Gastrocnemius medialis (tissue), 4 donors: Measurements from ENCODE around the gene LMX1A.

Source experiments
- POLR2A ChIP-seq, 2 donors: fragments of 450-650 bp; IDR thresholded peaks; one replicate each; pipeline ENCODE4 v1.6.1; 2017; ENCODE audit warnings: antibody characterized with exemption in 2 of 2, mild to moderate bottlenecking in 2 of 2, moderate library complexity in 2 of 2
- TF ChIP-seq, protein P1 (sequence below), 5 experiments: fragments of 450-650 bp in 3 of 5; fragments of 200-600 bp in 2 of 5; sonication (generic) in 2 of 5; IDR thresholded peaks in 4 of 5; conservative IDR thresholded peaks in 1 of 5; 1 replicate in 4 of 5; 2 replicates in 1 of 5; pipeline ENCODE4 v1.5.1; 2016 to 2019; ENCODE audit warnings: antibody characterized with exemption in 5 of 5, mild to moderate bottlenecking in 3 of 5, moderate library complexity in 3 of 5

GRCh38 chr1:165376811-165377311, 20.3 kb upstream of the LMX1A start:
- TF ChIP-seq POLR2A (IDR thresholded peaks at IDR 0.05) = no peak
- TF ChIP-seq, protein P1, sequence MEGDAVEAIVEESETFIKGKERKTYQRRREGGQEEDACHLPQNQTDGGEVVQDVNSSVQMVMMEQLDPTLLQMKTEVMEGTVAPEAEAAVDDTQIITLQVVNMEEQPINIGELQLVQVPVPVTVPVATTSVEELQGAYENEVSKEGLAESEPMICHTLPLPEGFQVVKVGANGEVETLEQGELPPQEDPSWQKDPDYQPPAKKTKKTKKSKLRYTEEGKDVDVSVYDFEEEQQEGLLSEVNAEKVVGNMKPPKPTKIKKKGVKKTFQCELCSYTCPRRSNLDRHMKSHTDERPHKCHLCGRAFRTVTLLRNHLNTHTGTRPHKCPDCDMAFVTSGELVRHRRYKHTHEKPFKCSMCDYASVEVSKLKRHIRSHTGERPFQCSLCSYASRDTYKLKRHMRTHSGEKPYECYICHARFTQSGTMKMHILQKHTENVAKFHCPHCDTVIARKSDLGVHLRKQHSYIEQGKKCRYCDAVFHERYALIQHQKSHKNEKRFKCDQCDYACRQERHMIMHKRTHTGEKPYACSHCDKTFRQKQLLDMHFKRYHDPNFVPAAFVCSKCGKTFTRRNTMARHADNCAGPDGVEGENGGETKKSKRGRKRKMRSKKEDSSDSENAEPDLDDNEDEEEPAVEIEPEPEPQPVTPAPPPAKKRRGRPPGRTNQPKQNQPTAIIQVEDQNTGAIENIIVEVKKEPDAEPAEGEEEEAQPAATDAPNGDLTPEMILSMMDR (IDR thresholded peaks at IDR 0.05 in 4 of 5, conservative IDR thresholded peaks at IDR 0.05 in 1 of 5) = no peak
